GM12878 (cell line): ENCODE data around the gene ACACA. TPM values are rescaled to one million over a fixed set of nuclear protein-coding genes. Genes with fewer than 3 reads are reported as not detected.

Source experiments
- ATF7 ChIP-seq: fragments of 450-650 bp; IDR thresholded peaks from 2 replicates; pipeline ENCODE4 v1.6.1; 2016; ENCODE audit warnings: low read depth, mild to moderate bottlenecking
- HDAC2 ChIP-seq: fragments of 200-600 bp; sonication (generic); IDR thresholded peaks from 2 replicates; pipeline ENCODE4 v1.6.1; 2017
- IKZF1 ChIP-seq: fragments of 450-650 bp; conservative IDR thresholded peaks from 2 replicates; pipeline ENCODE4 v1.6.1; 2017; ENCODE audit warnings: antibody characterized with exemption, mild to moderate bottlenecking
- IRF5 ChIP-seq: fragments of 450-650 bp; IDR thresholded peaks from 2 replicates; pipeline ENCODE4 v1.6.1; 2017; ENCODE audit warnings: borderline replicate concordance
- POLR2AphosphoS2 ChIP-seq: IDR thresholded peaks from 2 replicates; pipeline ENCODE4 v1.6.1; 2011; ENCODE audit warnings: low read depth, mild to moderate bottlenecking, low read length, improper control_type of control experiment, moderate library complexity
- RAD51 ChIP-seq: fragments of 450-650 bp; IDR thresholded peaks from 2 replicates; pipeline ENCODE4 v1.6.1; 2016; ENCODE audit warnings: moderate library complexity, mild to moderate bottlenecking, inconsistent platforms
- polyA plus RNA-seq, 11 experiments: library from polyadenylated mRNA; depleted of rRNA in 4 of 11; unstranded in 6 of 11; stranded (reverse) in 5 of 11; fragments of >200 nt; fragmentation: Nextera tagmentation in 4 of 11; fragmentation: Illumina TruSeq in 1 of 11; extraction: Ambion mirVana in 4 of 11; extraction: Trizol in 1 of 11; gene quantifications; 1 replicate in 1 of 11; 2 replicates in 10 of 11; pipeline versions ENCODE4 v1.2.1 to v1.2.3, GENCODE V29; 2011 to 2016; ENCODE audit warnings: inconsistent platforms in 2 of 11, missing spikeins in 2 of 11, low read depth in 1 of 11
- total RNA-seq, 4 experiments: library from RNA; depleted of rRNA in 3 of 4; stranded (reverse); fragments of >200 nt in 3 of 4; fragmentation: Illumina TruSeq in 1 of 4; extraction: Trizol in 1 of 4; gene quantifications; 2 replicates each; pipeline versions ENCODE4 v1.2.1 to v1.2.3, GENCODE V29; 2013 to 2021
- TF ChIP-seq, protein P1 (sequence below): fragments of 450-650 bp; IDR thresholded peaks from 2 replicates; pipeline ENCODE4 v1.6.1; 2016; ENCODE audit warnings: mild to moderate bottlenecking, moderate library complexity, borderline replicate concordance
- TF ChIP-seq, protein P2 (sequence below): fragments of 450-650 bp; formaldehyde crosslinking; IDR thresholded peaks from 2 replicates; pipeline ENCODE4 v1.4.0; 2020; ENCODE audit warnings: mild to moderate bottlenecking, moderate library complexity
- TF ChIP-seq, protein P3 (sequence below): fragments of 450-650 bp; IDR thresholded peaks from 2 replicates; pipeline ENCODE4 v1.6.1; 2017; ENCODE audit warnings: antibody characterized with exemption, mild to moderate bottlenecking, moderate library complexity

ACACA gene
- total and polyA plus RNA-seq, 10 of the 15 experiments (the other 5 are each of a cell fraction or from before 2014, with no cell fraction given): 12.9 to 74.2 (median 32.0) TPM

DNA sequence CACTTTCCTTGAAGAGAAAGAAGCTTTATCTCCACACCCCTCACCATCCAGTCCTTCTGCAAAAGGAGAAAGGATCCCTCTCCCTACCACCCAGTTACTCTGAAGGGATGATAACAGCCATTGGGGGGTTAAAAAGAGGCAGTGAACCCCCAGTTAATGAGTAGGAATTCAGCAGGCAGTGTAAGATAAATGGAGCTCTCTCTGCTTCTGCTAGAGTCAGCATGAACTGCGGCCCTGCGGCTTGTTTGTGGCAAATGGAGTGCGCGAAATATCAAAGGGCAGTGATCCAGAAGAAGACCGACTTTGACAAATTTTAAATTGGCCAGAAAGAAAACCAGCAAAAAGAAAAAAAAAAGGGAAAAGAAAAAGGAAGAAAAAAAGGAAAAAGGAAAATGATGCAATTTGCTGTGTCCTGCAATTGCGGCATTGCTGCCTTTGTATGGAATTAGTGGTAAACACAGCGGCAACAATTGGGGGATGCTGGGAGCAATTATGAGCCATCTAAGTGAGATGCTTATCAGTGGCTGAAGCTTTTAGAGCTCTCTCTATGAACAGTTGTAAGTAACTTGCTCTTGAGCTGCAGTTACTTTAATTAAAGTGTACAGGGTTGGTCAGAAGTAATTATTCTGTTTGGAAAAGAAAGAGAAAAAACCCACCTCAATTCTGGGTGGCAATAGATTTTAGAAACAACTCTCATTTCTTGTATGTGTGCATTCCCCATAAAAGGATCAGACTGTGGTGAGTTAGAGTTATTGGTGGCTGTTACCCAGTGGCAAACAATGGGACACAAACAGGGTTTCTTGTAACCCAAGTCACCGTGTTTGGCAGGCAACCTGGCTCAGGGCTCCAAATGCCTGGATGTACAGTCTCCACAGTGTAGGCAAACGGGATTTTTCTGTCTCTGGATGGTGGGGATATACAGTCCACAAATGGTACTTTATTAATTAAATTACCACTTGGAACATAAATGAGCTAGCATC lies 296.6 kb downstream of the ACACA start (continued):
- TF ChIP-seq, protein P1, sequence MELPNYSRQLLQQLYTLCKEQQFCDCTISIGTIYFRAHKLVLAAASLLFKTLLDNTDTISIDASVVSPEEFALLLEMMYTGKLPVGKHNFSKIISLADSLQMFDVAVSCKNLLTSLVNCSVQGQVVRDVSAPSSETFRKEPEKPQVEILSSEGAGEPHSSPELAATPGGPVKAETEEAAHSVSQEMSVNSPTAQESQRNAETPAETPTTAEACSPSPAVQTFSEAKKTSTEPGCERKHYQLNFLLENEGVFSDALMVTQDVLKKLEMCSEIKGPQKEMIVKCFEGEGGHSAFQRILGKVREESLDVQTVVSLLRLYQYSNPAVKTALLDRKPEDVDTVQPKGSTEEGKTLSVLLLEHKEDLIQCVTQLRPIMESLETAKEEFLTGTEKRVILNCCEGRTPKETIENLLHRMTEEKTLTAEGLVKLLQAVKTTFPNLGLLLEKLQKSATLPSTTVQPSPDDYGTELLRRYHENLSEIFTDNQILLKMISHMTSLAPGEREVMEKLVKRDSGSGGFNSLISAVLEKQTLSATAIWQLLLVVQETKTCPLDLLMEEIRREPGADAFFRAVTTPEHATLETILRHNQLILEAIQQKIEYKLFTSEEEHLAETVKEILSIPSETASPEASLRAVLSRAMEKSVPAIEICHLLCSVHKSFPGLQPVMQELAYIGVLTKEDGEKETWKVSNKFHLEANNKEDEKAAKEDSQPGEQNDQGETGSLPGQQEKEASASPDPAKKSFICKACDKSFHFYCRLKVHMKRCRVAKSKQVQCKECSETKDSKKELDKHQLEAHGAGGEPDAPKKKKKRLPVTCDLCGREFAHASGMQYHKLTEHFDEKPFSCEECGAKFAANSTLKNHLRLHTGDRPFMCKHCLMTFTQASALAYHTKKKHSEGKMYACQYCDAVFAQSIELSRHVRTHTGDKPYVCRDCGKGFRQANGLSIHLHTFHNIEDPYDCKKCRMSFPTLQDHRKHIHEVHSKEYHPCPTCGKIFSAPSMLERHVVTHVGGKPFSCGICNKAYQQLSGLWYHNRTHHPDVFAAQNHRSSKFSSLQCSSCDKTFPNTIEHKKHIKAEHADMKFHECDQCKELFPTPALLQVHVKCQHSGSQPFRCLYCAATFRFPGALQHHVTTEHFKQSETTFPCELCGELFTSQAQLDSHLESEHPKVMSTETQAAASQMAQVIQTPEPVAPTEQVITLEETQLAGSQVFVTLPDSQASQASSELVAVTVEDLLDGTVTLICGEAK: no peak
- TF ChIP-seq, protein P2, sequence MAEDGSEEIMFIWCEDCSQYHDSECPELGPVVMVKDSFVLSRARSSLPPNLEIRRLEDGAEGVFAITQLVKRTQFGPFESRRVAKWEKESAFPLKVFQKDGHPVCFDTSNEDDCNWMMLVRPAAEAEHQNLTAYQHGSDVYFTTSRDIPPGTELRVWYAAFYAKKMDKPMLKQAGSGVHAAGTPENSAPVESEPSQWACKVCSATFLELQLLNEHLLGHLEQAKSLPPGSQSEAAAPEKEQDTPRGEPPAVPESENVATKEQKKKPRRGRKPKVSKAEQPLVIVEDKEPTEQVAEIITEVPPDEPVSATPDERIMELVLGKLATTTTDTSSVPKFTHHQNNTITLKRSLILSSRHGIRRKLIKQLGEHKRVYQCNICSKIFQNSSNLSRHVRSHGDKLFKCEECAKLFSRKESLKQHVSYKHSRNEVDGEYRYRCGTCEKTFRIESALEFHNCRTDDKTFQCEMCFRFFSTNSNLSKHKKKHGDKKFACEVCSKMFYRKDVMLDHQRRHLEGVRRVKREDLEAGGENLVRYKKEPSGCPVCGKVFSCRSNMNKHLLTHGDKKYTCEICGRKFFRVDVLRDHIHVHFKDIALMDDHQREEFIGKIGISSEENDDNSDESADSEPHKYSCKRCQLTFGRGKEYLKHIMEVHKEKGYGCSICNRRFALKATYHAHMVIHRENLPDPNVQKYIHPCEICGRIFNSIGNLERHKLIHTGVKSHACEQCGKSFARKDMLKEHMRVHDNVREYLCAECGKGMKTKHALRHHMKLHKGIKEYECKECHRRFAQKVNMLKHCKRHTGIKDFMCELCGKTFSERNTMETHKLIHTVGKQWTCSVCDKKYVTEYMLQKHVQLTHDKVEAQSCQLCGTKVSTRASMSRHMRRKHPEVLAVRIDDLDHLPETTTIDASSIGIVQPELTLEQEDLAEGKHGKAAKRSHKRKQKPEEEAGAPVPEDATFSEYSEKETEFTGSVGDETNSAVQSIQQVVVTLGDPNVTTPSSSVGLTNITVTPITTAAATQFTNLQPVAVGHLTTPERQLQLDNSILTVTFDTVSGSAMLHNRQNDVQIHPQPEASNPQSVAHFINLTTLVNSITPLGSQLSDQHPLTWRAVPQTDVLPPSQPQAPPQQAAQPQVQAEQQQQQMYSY (CRISPR knock-in tag): no peak
- TF ChIP-seq IRF5: no peak
- TF ChIP-seq RAD51: no peak
- TF ChIP-seq, protein P3, sequence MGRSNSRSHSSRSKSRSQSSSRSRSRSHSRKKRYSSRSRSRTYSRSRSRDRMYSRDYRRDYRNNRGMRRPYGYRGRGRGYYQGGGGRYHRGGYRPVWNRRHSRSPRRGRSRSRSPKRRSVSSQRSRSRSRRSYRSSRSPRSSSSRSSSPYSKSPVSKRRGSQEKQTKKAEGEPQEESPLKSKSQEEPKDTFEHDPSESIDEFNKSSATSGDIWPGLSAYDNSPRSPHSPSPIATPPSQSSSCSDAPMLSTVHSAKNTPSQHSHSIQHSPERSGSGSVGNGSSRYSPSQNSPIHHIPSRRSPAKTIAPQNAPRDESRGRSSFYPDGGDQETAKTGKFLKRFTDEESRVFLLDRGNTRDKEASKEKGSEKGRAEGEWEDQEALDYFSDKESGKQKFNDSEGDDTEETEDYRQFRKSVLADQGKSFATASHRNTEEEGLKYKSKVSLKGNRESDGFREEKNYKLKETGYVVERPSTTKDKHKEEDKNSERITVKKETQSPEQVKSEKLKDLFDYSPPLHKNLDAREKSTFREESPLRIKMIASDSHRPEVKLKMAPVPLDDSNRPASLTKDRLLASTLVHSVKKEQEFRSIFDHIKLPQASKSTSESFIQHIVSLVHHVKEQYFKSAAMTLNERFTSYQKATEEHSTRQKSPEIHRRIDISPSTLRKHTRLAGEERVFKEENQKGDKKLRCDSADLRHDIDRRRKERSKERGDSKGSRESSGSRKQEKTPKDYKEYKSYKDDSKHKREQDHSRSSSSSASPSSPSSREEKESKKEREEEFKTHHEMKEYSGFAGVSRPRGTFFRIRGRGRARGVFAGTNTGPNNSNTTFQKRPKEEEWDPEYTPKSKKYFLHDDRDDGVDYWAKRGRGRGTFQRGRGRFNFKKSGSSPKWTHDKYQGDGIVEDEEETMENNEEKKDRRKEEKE: no peak
- no peak for TF ChIP-seq IKZF1
- no peak for TF ChIP-seq POLR2AphosphoS2
- no peak for TF ChIP-seq HDAC2
- TF ChIP-seq ATF7: no peak
